Lower leg skin (tissue), 3 donors: ENCODE data around the gene ACTRT2.

Experiments
- POLR2A ChIP-seq, 2 donors: fragments of 450-650 bp; IDR thresholded peaks; one replicate each; pipeline ENCODE4 v1.6.1; 2016 to 2017; ENCODE audit warnings: antibody characterized with exemption in 2 of 2, mild to moderate bottlenecking in 1 of 2, moderate library complexity in 1 of 2
- TF ChIP-seq, protein P1 (sequence below), 3 donors: fragments of 450-650 bp; IDR thresholded peaks; one replicate each; pipeline ENCODE4 v1.5.1; 2016; ENCODE audit warnings: antibody characterized with exemption in 3 of 3, mild to moderate bottlenecking in 3 of 3, moderate library complexity in 2 of 3

DNA sequence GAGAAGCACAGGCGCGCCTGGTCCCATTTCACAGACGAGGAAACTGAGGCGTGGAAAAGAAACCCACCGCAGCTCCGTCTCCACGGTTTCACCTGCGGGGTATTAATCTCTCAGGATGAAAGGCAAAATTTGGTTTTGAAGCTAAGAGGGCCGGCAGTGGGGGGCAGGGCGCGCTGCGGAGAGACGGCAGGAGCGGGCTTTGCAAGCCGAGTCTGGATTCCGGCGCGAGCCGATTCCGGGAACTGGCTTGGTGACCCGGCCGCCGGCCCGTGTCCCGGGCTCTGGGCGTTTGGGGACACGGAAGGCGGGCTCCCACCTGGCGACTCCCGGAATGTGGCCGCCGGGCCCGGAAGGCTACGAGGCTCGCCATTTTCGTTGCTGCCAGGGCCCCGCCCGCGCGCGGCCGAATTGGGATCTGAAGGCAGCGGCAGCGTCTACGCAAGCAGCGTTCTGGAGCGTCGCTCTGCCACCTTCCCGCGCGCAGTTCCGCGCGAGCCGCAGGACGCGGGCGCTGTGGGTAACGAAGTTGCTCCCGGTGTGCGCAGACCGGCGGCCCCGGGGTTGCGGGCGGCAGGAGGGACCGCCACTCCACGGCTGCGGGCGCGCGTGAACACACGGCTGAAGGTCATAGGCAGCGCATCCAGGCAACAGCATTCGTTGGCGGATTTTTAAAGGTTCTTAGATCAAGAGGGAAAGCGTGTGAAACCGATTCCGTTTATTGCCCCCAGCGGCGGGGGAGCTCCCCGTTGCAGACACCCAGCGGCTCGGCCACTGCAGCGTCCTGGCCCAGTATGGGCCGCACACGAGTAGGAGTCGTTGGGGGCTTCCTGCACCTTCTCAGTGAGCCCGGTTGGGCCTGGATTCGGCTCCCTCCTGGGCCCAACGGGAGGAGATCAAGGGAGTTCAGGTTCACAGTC lies 42.4 kb downstream of the ACTRT2 start:
- TF ChIP-seq, protein P1, sequence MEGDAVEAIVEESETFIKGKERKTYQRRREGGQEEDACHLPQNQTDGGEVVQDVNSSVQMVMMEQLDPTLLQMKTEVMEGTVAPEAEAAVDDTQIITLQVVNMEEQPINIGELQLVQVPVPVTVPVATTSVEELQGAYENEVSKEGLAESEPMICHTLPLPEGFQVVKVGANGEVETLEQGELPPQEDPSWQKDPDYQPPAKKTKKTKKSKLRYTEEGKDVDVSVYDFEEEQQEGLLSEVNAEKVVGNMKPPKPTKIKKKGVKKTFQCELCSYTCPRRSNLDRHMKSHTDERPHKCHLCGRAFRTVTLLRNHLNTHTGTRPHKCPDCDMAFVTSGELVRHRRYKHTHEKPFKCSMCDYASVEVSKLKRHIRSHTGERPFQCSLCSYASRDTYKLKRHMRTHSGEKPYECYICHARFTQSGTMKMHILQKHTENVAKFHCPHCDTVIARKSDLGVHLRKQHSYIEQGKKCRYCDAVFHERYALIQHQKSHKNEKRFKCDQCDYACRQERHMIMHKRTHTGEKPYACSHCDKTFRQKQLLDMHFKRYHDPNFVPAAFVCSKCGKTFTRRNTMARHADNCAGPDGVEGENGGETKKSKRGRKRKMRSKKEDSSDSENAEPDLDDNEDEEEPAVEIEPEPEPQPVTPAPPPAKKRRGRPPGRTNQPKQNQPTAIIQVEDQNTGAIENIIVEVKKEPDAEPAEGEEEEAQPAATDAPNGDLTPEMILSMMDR (IDR thresholded peaks at IDR 0.05), result no peak
- TF ChIP-seq POLR2A (IDR thresholded peaks at IDR 0.05), result no peak
